Psoas muscle (tissue), 8 donors: ENCODE results near the gene LAMB4. TPM values are rescaled to one million over a fixed set of nuclear protein-coding genes. Genes with fewer than 3 reads are reported as not detected.

Source experiments
- ATAC-seq, 4 donors: fragments of 200-7000 bp; cut with Tn5 transposase; one replicate each; pipeline ENCODE4 v1.9.1; 2020; ENCODE audit warnings: moderate library complexity in 3 of 4, mild to moderate bottlenecking in 2 of 4
- DNase-seq, 2 donors: peaks; one replicate each; pipeline ENCODE4 v3.0.0-alpha.2; 2020
- H3K27ac ChIP-seq: fragments of 200-600 bp; one replicate; pipeline ENCODE4 v1.8.0; 2022
- H3K27me3 ChIP-seq, 3 donors: fragments of 200-600 bp in 1 of 3; one replicate each; pipeline versions ENCODE4 v1.6.1 to v1.8.0; 2013 to 2022; ENCODE audit warnings: low read length in 2 of 3, mild to moderate bottlenecking in 2 of 3, moderate library complexity in 1 of 3; ENCODE audit not compliant: insufficient read depth in 3 of 3
- H3K36me3 ChIP-seq, 2 donors: fragments of 200-600 bp in 1 of 2; one replicate each; pipeline versions ENCODE4 v1.6.1 to v1.8.0; 2013 to 2022; ENCODE audit warnings: low read depth in 1 of 2, mild to moderate bottlenecking in 1 of 2, moderate library complexity in 1 of 2; ENCODE audit not compliant: insufficient read depth in 1 of 2
- H3K4me1 ChIP-seq: fragments of 200-600 bp; one replicate; pipeline ENCODE4 v1.8.0; 2022
- H3K4me3 ChIP-seq: fragments of 200-600 bp; one replicate; pipeline ENCODE4 v1.8.0; 2022; ENCODE audit warnings: mild to moderate bottlenecking
- H3K9me3 ChIP-seq: fragments of 200-600 bp; one replicate; pipeline ENCODE4 v1.8.0; 2022
- WGBS, 3 donors: extraction: QIAGEN DNeasy Blood & Tissue Kit; methylation state at CpG; one replicate each; pipeline versions ENCODE4 v1.1.6 to v1.1.7; 2013; 5-methylcytosine and 5-hydroxymethylcytosine counted together
- intact Hi-C, 2 donors: fragments of 100-400 bp; cut with DNase I; formaldehyde crosslinking; loops; one replicate each; pipeline versions ENCODE4 v1.11.0 to v1.14.2; 2022
- polyA plus RNA-seq, 3 donors: library from polyadenylated mRNA; stranded (reverse); fragments of 200-250 nt; gene quantifications; one replicate each; pipeline ENCODE4 v1.2.3, GENCODE V29; 2013
- total RNA-seq, 4 donors: library from RNA; stranded (reverse); fragmentation: NEBNext Ultra II Directional in 2 of 4; extraction: Animal tissue kit (Norgen Biotek cat#: 25700) in 2 of 4; gene quantifications; one replicate each; pipeline versions ENCODE4 v1.2.1 to v1.2.4, GENCODE V29; 2021 to 2023
- TF ChIP-seq, protein P1 (sequence below): fragments of 200-600 bp; IDR thresholded peaks from one replicate; pipeline ENCODE4 v1.8.0; 2022; ENCODE audit warnings: antibody characterized with exemption
- donor health status: healthy with polysubstance abuse.
- donor health status: DM: no; HTN: no; CAD: no; lungs with moderate emphysema.
- donor health status: Bipolar disorder and iron deficiency.
- donor health status: healthy.
- donor health status: DM: yes; HTN: yes; CAD: no.
- donor health status: DM: no; HTN: no; CAD: no.
- donor health status: DM: no; HTN: no; CAD: no.
- donor health status: DM: yes; HTN: yes; CAD: no.

The LAMB4 gene
- total and polyA plus RNA-seq, 7 donors = 0.01 to 0.51 (median 0.27) TPM; not detected in 2

DNA sequence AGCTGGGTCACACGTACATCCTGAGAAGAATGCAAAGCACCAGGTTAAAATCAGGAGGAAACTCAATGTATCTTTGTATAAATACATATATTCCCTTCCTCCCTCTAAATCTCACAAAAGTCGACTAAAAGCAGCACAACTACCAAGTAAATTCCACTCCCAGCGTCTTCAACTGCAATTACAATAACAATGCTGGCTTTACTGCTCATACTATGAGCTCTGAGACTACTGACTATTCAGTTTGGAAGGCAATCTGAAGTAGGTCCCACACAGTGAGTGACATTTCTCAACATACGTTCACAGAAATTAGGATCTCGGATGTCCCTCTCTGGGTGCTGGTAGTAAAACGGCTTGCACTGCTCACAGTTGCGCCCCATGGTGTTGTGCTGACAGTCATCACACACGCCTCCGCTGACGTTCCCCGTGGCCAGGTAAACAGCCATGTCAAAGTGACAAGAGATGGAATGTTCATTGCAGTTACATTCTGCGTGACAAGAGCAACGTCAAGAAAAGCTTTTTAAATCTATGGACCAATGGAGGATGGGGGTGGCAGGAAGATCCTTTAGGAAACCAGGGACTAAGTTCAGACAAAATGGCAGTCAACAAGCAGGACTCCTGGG lies 154.7 kb downstream of the LAMB4 start:
- H3K9me3 ChIP-seq = no peaks in the 10 kb centered on the region
- H3K27me3 ChIP-seq = peaks cover 0 to 5% (median 4%) of the 10 kb centered on the region in 3 donors
- DNase-seq = no peak
- TF ChIP-seq, protein P1, sequence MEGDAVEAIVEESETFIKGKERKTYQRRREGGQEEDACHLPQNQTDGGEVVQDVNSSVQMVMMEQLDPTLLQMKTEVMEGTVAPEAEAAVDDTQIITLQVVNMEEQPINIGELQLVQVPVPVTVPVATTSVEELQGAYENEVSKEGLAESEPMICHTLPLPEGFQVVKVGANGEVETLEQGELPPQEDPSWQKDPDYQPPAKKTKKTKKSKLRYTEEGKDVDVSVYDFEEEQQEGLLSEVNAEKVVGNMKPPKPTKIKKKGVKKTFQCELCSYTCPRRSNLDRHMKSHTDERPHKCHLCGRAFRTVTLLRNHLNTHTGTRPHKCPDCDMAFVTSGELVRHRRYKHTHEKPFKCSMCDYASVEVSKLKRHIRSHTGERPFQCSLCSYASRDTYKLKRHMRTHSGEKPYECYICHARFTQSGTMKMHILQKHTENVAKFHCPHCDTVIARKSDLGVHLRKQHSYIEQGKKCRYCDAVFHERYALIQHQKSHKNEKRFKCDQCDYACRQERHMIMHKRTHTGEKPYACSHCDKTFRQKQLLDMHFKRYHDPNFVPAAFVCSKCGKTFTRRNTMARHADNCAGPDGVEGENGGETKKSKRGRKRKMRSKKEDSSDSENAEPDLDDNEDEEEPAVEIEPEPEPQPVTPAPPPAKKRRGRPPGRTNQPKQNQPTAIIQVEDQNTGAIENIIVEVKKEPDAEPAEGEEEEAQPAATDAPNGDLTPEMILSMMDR = no peak
- WGBS, 3 donors = 88 to 90% (median 90%) methylated on average over 13 of the region's 13 CpGs
- H3K27ac ChIP-seq = peak overlapping the region; percentile 21
- intact Hi-C loops = no loop called here
- no peak overlapping the region for H3K4me3 ChIP-seq
- ATAC-seq = no peak
- H3K4me1 ChIP-seq = peaks cover 4% of the 10 kb centered on the region
- H3K36me3 ChIP-seq = peaks cover 0 to 27% of the 10 kb centered on the region in 2 donors

DNA sequence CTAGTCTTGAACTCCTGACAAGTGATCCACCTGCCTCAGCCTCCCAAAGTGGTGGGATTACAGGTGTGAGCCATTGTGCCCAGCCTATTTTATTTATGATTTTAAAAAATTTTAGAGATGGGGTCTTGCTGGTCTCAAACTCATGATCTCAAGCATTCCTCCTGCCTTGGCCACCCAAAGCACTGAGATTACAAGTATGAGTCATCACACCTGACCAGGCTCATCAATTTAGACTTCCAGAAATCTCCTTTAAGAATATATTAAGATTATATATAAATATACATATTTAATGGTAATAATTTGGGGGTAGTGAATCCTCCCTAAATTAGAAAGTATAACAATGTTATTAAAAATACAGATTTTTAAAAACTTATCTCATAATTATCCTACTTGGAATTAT lies 156.3 kb downstream of the LAMB4 start:
- Histone ChIP-seq H3K27me3 (peaks cover 0 to 5% (median 4%) of the 10 kb centered on the region in 3 donors), H3K4me3 (no peak overlapping the region), H3K27ac (no peak overlapping the region), H3K4me1 (peaks cover 4% of the 10 kb centered on the region), H3K36me3 (peaks cover 0 to 27% of the 10 kb centered on the region in 2 donors), H3K9me3 (no peaks in the 10 kb centered on the region)
- intact Hi-C loops = no loop called here
- ATAC-seq (no peak), DNase-seq (no peak)
- TF ChIP-seq, protein P1 = no peak

Other genes starting within 250 kb of the LAMB4 start
- 100 to 1,000 TPM; 148 to 219 (median 161) TPM for gene DLD, start 239.2 kb downstream of the LAMB4 start, total RNA-seq
- gene DLD, start 239.2 kb downstream of the LAMB4 start, polyA plus RNA-seq = 100 to 1,000 TPM; 136 to 284 (median 183) TPM
- 10 to 100 TPM; 23.7 to 43.6 (median 26.4) TPM for gene LAMB1, start 127.2 kb downstream of the LAMB4 start, total RNA-seq
- 10 to 100 TPM; 17.0 to 45.9 (median 25.8) TPM for gene LAMB1, start 127.2 kb downstream of the LAMB4 start, polyA plus RNA-seq